HepG2 (cell line): Measurements from ENCODE around the gene AGAP1. TPM values are rescaled to one million over a fixed set of nuclear protein-coding genes. Genes with fewer than 3 reads are reported as not detected.

Experiments used
- CCDC6 ChIP-seq: sonication (generic); formaldehyde crosslinking; IDR thresholded peaks from 2 replicates; pipeline ENCODE4 v1.8.1; 2022; ENCODE audit warnings: mild to moderate bottlenecking, missing genetic modification reagents, moderate library complexity
- GZF1 ChIP-seq: sonication (generic); formaldehyde crosslinking; IDR thresholded peaks from 2 replicates; pipeline ENCODE4 v1.5.1; 2020; ENCODE audit warnings: mild to moderate bottlenecking, missing genetic modification reagents
- KLF6 ChIP-seq: IDR thresholded peaks from 2 replicates; pipeline ENCODE4 v1.8.0; 2016; ENCODE audit warnings: missing biosample characterization, missing genetic modification reagents
- MATR3 ChIP-seq: sonication (generic); formaldehyde crosslinking; IDR thresholded peaks from 2 replicates; pipeline ENCODE4 v1.4.0; 2020; ENCODE audit warnings: missing genetic modification reagents
- MIER3 ChIP-seq: IDR thresholded peaks from 2 replicates; pipeline ENCODE4 v1.6.1; 2016; ENCODE audit warnings: missing compliant biosample characterization, borderline replicate concordance
- MXD4 ChIP-seq: IDR thresholded peaks from 2 replicates; pipeline ENCODE4 v1.6.1; 2016; ENCODE audit warnings: mild to moderate bottlenecking, missing biosample characterization, missing genetic modification reagents
- NKX3-1 ChIP-seq: sonication (generic); formaldehyde crosslinking; IDR thresholded peaks from 2 replicates; pipeline ENCODE4 v1.5.0; 2020; ENCODE audit warnings: missing genetic modification reagents
- RAD51 ChIP-seq: fragments of 450-650 bp; IDR thresholded peaks from 2 replicates; pipeline ENCODE4 v1.6.1; 2016; ENCODE audit warnings: borderline replicate concordance
- REXO4 ChIP-seq: sonication (generic); formaldehyde crosslinking; IDR thresholded peaks from 2 replicates; pipeline ENCODE4 v1.8.0; 2022; ENCODE audit warnings: missing genetic modification reagents, mild to moderate bottlenecking, borderline replicate concordance
- RFX3 ChIP-seq: IDR thresholded peaks from 2 replicates; pipeline ENCODE4 v1.6.1; 2016; ENCODE audit warnings: missing biosample characterization, missing genetic modification reagents
- RFXAP ChIP-seq: sonication (generic); formaldehyde crosslinking; IDR thresholded peaks from 2 replicates; pipeline ENCODE4 v1.4.0; 2020; ENCODE audit warnings: missing genetic modification reagents, borderline replicate concordance
- SETDB1 ChIP-seq: sonication (generic); formaldehyde crosslinking; IDR thresholded peaks from 2 replicates; pipeline ENCODE4 v1.5.1; 2020; ENCODE audit warnings: missing genetic modification reagents, mild to moderate bottlenecking, borderline replicate concordance
- STAG1 ChIP-seq: sonication (generic); formaldehyde crosslinking; IDR thresholded peaks from 2 replicates; pipeline ENCODE4 v1.4.0; 2020; ENCODE audit warnings: missing genetic modification reagents
- ZFAT ChIP-seq: sonication (generic); formaldehyde crosslinking; conservative IDR thresholded peaks from 2 replicates; pipeline ENCODE4 v1.8.1; 2023; ENCODE audit warnings: missing genetic modification reagents, inconsistent platforms
- ZFP90 ChIP-seq: sonication (generic); formaldehyde crosslinking; IDR thresholded peaks from 2 replicates; pipeline ENCODE4 v1.8.0; 2022; ENCODE audit warnings: missing genetic modification reagents, mild to moderate bottlenecking, inconsistent platforms, borderline replicate concordance
- ZNF350 ChIP-seq: sonication (generic); formaldehyde crosslinking; IDR thresholded peaks from 2 replicates; pipeline ENCODE4 v1.4.0; 2020; ENCODE audit warnings: mild to moderate bottlenecking, low read depth, missing genetic modification reagents, borderline replicate concordance
- ZNF382 ChIP-seq: sonication (generic); formaldehyde crosslinking; IDR thresholded peaks from 2 replicates; pipeline ENCODE4 v1.5.0; 2020; ENCODE audit warnings: missing genetic modification reagents, mild to moderate bottlenecking, borderline replicate concordance
- ZNF567 ChIP-seq: sonication (generic); formaldehyde crosslinking; IDR thresholded peaks from 2 replicates; pipeline ENCODE4 v1.8.1; 2023; ENCODE audit warnings: mild to moderate bottlenecking, missing genetic modification reagents, borderline replicate concordance
- ZNF737 ChIP-seq: sonication (generic); formaldehyde crosslinking; IDR thresholded peaks from 2 replicates; pipeline ENCODE4 v1.5.0; 2020; ENCODE audit warnings: missing genetic modification reagents, mild to moderate bottlenecking, borderline replicate concordance
- ZNF792 ChIP-seq: IDR thresholded peaks from 2 replicates; pipeline ENCODE4 v1.6.1; 2016
- ZNF816 ChIP-seq: sonication (generic); formaldehyde crosslinking; IDR thresholded peaks from 2 replicates; pipeline ENCODE4 v1.8.0; 2022; ENCODE audit warnings: missing genetic modification reagents, mild to moderate bottlenecking, borderline replicate concordance
- polyA plus RNA-seq, 8 experiments: library from polyadenylated mRNA; depleted of rRNA in 3 of 8; stranded (reverse) in 7 of 8; unstranded in 1 of 8; fragments of >200 nt; fragmentation: Illumina TruSeq in 4 of 8; extraction: Trizol in 4 of 8; gene quantifications; 2 replicates each; pipeline versions ENCODE4 v1.2.1 to v1.2.3, GENCODE V29; 2011 to 2016; ENCODE audit warnings: low read depth in 4 of 8, missing spikeins in 1 of 8, mixed read lengths in 1 of 8; ENCODE audit not compliant: insufficient read depth in 1 of 8
- total RNA-seq, 5 experiments: library from RNA; depleted of rRNA; stranded (reverse); fragments of >200 nt; fragmentation: Illumina TruSeq; extraction: Trizol; gene quantifications; 2 replicates each; pipeline ENCODE4 v1.2.3, GENCODE V29; 2016; ENCODE audit warnings: low read depth in 1 of 5
- TF ChIP-seq, protein P1 (sequence below): sonication (generic); formaldehyde crosslinking; IDR thresholded peaks from 2 replicates; pipeline ENCODE4 v1.8.0; 2022; ENCODE audit warnings: low read depth, missing genetic modification reagents
- TF ChIP-seq, protein P2 (sequence below): sonication (generic); formaldehyde crosslinking; IDR thresholded peaks from 2 replicates; pipeline ENCODE4 v1.4.0; 2020; ENCODE audit warnings: mild to moderate bottlenecking, missing genetic modification reagents
- TF ChIP-seq, protein P3 (sequence below): sonication (generic); formaldehyde crosslinking; IDR thresholded peaks from 2 replicates; pipeline ENCODE4 v1.4.0; 2020; ENCODE audit warnings: mild to moderate bottlenecking, low read depth, missing genetic modification reagents
- TF ChIP-seq, protein P4 (sequence below): sonication (generic); formaldehyde crosslinking; IDR thresholded peaks from 2 replicates; pipeline ENCODE4 v1.4.0; 2020; ENCODE audit warnings: missing genetic modification reagents

The AGAP1 gene
- total and polyA plus RNA-seq, 2 of the 13 experiments (the other 11 are each of a cell fraction or from before 2014, with no cell fraction given) = 21.2 to 32.7 TPM

DNA sequence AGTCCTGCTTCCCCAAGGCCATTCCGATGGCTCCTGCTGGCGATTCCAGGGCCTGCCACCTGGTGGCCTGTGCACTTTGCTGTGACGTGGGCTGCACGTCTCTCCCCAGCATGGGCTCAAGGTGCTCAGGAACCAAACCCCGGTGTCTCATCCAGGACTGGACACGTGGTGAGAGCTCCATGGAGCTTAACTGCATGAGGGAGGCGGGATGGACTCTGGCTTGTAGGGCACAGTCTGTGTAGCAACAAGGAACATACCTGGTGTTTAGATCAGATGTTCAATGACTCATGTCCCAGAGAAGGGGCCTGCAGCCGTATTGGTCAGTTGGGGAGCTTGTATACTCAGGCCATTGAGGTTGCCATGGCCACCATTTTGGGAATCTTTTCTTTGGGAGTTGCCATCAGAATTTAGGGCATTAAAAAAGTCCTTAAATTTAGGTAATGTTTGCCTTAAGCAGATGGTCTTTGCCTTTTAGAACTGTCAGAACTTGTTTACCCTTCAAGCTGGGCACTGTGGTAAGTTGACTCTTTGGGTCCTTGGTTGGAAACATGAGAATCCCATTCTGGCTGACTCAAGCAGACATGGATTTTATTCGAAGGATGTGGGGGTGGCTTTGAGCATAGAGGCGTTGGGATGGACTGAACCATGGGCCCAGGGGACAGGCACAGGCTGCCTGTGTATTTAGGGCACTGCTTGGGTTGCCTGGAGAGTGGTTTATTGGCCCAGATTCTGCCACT is 21.0 kb downstream of the AGAP1 start (continued):
- TF ChIP-seq, protein P1, sequence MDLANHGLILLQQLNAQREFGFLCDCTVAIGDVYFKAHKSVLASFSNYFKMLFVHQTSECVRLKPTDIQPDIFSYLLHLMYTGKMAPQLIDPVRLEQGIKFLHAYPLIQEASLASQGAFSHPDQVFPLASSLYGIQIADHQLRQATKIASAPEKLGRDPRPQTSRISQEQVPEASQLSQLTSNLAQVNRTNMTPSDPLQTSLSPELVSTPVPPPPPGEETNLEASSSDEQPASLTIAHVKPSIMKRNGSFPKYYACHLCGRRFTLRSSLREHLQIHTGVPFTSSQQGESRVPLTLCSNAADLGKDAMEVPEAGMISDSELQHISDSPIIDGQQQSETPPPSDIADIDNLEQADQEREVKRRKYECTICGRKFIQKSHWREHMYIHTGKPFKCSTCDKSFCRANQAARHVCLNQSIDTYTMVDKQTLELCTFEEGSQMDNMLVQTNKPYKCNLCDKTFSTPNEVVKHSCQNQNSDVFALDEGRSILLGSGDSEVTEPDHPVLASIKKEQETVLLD (CRISPR knock-in tag) = no peak
- TF ChIP-seq ZFAT (CRISPR knock-in tag) = no peak
- TF ChIP-seq MATR3 (CRISPR knock-in tag) = no peak
- TF ChIP-seq STAG1 = peak; percentile 81
- TF ChIP-seq, protein P2, sequence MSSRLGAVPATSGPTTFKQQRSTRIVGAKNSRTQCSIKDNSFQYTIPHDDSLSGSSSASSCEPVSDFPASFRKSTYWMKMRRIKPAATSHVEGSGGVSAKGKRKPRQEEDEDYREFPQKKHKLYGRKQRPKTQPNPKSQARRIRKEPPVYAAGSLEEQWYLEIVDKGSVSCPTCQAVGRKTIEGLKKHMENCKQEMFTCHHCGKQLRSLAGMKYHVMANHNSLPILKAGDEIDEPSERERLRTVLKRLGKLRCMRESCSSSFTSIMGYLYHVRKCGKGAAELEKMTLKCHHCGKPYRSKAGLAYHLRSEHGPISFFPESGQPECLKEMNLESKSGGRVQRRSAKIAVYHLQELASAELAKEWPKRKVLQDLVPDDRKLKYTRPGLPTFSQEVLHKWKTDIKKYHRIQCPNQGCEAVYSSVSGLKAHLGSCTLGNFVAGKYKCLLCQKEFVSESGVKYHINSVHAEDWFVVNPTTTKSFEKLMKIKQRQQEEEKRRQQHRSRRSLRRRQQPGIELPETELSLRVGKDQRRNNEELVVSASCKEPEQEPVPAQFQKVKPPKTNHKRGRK (CRISPR knock-in tag) = 0 out of 2 replicates have a peak, but pooled peaks have one; percentile 56
- peak; percentile 92; the same call in 1 of the 2 replicates for TF ChIP-seq MIER3 (CRISPR knock-in tag)
- peak; percentile 86; the same call in 1 of the 2 replicates for TF ChIP-seq CCDC6 (CRISPR knock-in tag)
- peak; percentile 22; the same call in 1 of the 2 replicates for TF ChIP-seq NKX3-1 (CRISPR knock-in tag)
- peak; percentile 94 for TF ChIP-seq MXD4
- no peak for TF ChIP-seq ZNF737
- TF ChIP-seq, protein P3, sequence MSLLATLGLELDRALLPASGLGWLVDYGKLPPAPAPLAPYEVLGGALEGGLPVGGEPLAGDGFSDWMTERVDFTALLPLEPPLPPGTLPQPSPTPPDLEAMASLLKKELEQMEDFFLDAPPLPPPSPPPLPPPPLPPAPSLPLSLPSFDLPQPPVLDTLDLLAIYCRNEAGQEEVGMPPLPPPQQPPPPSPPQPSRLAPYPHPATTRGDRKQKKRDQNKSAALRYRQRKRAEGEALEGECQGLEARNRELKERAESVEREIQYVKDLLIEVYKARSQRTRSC (CRISPR knock-in tag) = no peak
- no peak for TF ChIP-seq GZF1 (CRISPR knock-in tag)
- no peak for TF ChIP-seq REXO4 (CRISPR knock-in tag)
- TF ChIP-seq ZNF350 = peak; percentile 92; the same call in 1 of the 2 replicates
- peak; percentile 83 for TF ChIP-seq KLF6 (CRISPR knock-in tag)
- TF ChIP-seq RFX3 (CRISPR knock-in tag) = peak; percentile 86
- peak; percentile 93 for TF ChIP-seq ZNF816 (CRISPR knock-in tag)
- no peak for TF ChIP-seq ZFP90 (CRISPR knock-in tag)
- TF ChIP-seq, protein P4, sequence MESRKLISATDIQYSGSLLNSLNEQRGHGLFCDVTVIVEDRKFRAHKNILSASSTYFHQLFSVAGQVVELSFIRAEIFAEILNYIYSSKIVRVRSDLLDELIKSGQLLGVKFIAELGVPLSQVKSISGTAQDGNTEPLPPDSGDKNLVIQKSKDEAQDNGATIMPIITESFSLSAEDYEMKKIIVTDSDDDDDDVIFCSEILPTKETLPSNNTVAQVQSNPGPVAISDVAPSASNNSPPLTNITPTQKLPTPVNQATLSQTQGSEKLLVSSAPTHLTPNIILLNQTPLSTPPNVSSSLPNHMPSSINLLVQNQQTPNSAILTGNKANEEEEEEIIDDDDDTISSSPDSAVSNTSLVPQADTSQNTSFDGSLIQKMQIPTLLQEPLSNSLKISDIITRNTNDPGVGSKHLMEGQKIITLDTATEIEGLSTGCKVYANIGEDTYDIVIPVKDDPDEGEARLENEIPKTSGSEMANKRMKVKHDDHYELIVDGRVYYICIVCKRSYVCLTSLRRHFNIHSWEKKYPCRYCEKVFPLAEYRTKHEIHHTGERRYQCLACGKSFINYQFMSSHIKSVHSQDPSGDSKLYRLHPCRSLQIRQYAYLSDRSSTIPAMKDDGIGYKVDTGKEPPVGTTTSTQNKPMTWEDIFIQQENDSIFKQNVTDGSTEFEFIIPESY (CRISPR knock-in tag) = peak; percentile 100
- no peak for TF ChIP-seq ZNF382 (CRISPR knock-in tag)
- 0 out of 2 replicates have a peak, but pooled peaks have one; percentile 88 for TF ChIP-seq ZNF567
- TF ChIP-seq RFXAP = peak; percentile 94
- no peak for TF ChIP-seq SETDB1
- peak; percentile 84; the same call in 1 of the 2 replicates for TF ChIP-seq ZNF792 (CRISPR knock-in tag)
- peak; percentile 63; the same call in 1 of the 2 replicates for TF ChIP-seq RAD51
